H1 (cell line): ENCODE measurements around the gene PRTG. TPM values are rescaled to one million over a fixed set of nuclear protein-coding genes. Genes with fewer than 3 reads are reported as not detected.

Source experiments
- CTCF ChIA-PET: fragments of 300-600 bp; sonication (Branson Sonifier 250); formaldehyde crosslinking; loops from one replicate; lab custom pipeline; 2021; ENCODE audit not compliant: partially characterized antibody; lab: Charles Lee
- POLR2A ChIA-PET: fragments of 300-600 bp; sonication (Branson Sonifier 250); formaldehyde crosslinking; loops from one replicate; lab custom pipeline; 2021; ENCODE audit warnings: inconsistent platforms; ENCODE audit not compliant: partially characterized antibody; lab: Charles Lee
- DNase-seq, 2 experiments: peaks; one replicate each; pipeline versions ENCODE4 v3.0.0 to v3.0.0-alpha.2; 2010 to 2022; ENCODE audit warnings: low spot score in 2 of 2, low read depth in 1 of 2, mixed read lengths in 1 of 2
- FAIRE-seq: peaks from 2 replicates; lab custom pipeline; 2011; peaks lifted over from hg19 to GRCh38; lab: Jason Lieb, UNC
- H2AFZ ChIP-seq: 2 replicates; pipeline ENCODE4 v1.8.1; 2012; ENCODE audit warnings: low read length, inconsistent platforms
- H2AK5ac ChIP-seq: 2 replicates; pipeline ENCODE4 v1.6.1; 2013; ENCODE audit warnings: low read depth, low read length
- H2BK120ac ChIP-seq: replicated peaks from 2 replicates; pipeline ENCODE3; 2013; ENCODE audit warnings: low read depth, low read length, inconsistent platforms
- H2BK12ac ChIP-seq: 2 replicates; pipeline ENCODE4 v1.6.1; 2013; ENCODE audit warnings: low read depth, low read length
- H2BK15ac ChIP-seq: 2 replicates; pipeline ENCODE4 v1.6.1; 2013; ENCODE audit warnings: low read length
- H2BK20ac ChIP-seq: 2 replicates; pipeline ENCODE4 v1.6.1; 2013; ENCODE audit warnings: low read length
- H2BK5ac ChIP-seq: 2 replicates; pipeline ENCODE4 v1.6.1; 2013; ENCODE audit warnings: low read depth, low read length
- H3K14ac ChIP-seq: 2 replicates; pipeline ENCODE4 v1.6.1; 2013; ENCODE audit warnings: inconsistent platforms; ENCODE audit not compliant: insufficient read length
- H3K18ac ChIP-seq: 2 replicates; pipeline ENCODE4 v1.6.1; 2013; ENCODE audit warnings: low read length; ENCODE audit errors: extremely low read depth
- H3K23ac ChIP-seq: 2 replicates; pipeline ENCODE4 v1.6.1; 2013; ENCODE audit warnings: inconsistent platforms; ENCODE audit not compliant: insufficient read length
- H3K23me2 ChIP-seq: 2 replicates; pipeline ENCODE4 v1.6.1; 2013; ENCODE audit warnings: low read depth, low read length
- H3K27ac ChIP-seq: 2 replicates; pipeline ENCODE4 v1.6.1; 2011; ENCODE audit warnings: low read depth, low read length, inconsistent platforms
- H3K27me3 ChIP-seq, 4 experiments: replicated peaks in 1 of 4; 1 replicate in 1 of 4; 2 replicates in 3 of 4; pipeline versions ENCODE4 v1.6.1 to v1.8.1; 2011 to 2013; ENCODE audit warnings: low read length in 3 of 4, mild to moderate bottlenecking in 3 of 4, inconsistent platforms in 2 of 4, mixed read lengths in 2 of 4, moderate library complexity in 1 of 4; ENCODE audit not compliant: control insufficient read depth in 3 of 4, insufficient read depth in 3 of 4; ENCODE audit errors: extremely low read depth in 1 of 4
- H3K36me3 ChIP-seq, 4 experiments: 2 replicates each; pipeline versions ENCODE4 v1.6.1 to v1.8.1; 2011 to 2013; ENCODE audit warnings: mild to moderate bottlenecking in 4 of 4, low read length in 3 of 4, moderate library complexity in 2 of 4, control low read depth in 1 of 4, inconsistent platforms in 1 of 4; ENCODE audit not compliant: insufficient read depth in 4 of 4, control insufficient read depth in 2 of 4
- H3K4ac ChIP-seq: replicated peaks from 2 replicates; pipeline ENCODE3; 2013; ENCODE audit warnings: low read length, low read depth, mixed read lengths, inconsistent platforms; ENCODE audit not compliant: insufficient read length
- H3K4me1 ChIP-seq, 4 experiments: replicated peaks in 1 of 4; 1 replicate in 1 of 4; 2 replicates in 3 of 4; pipeline versions ENCODE4 v1.6.1 to v1.8.1; 2011 to 2013; ENCODE audit warnings: low read length in 3 of 4, inconsistent platforms in 2 of 4, mixed read lengths in 1 of 4; ENCODE audit not compliant: insufficient read depth in 4 of 4, control insufficient read depth in 3 of 4
- H3K4me2 ChIP-seq, 2 experiments: 2 replicates each; pipeline versions ENCODE4 v1.6.1 to v1.8.1; 2011 to 2013; ENCODE audit warnings: low read depth in 2 of 2, low read length in 2 of 2, control low read depth in 1 of 2, inconsistent platforms in 1 of 2, mild to moderate bottlenecking in 1 of 2; ENCODE audit not compliant: insufficient read depth in 1 of 2
- H3K4me3 ChIP-seq, 4 experiments: fragments of 200-600, 300-600 bp in 1 of 4; sonication (generic), shearing (Covaris generic), sonication (Bioruptor Twin) in 1 of 4; 2 replicates each; pipeline versions ENCODE4 v1.5.1 to v1.8.1; 2011 to 2016; ENCODE audit warnings: low read length in 4 of 4, low read depth in 3 of 4, control low read depth in 2 of 4, inconsistent platforms in 2 of 4, mild to moderate bottlenecking in 2 of 4, mixed read lengths in 1 of 4, moderate library complexity in 1 of 4; ENCODE audit not compliant: insufficient read depth in 2 of 4; ENCODE audit errors: extremely low read depth in 1 of 4
- H3K56ac ChIP-seq: replicated peaks from 2 replicates; pipeline ENCODE3; 2013; ENCODE audit warnings: low read depth, mild to moderate bottlenecking, mixed read lengths, low read length, inconsistent platforms; ENCODE audit not compliant: insufficient read length
- H3K79me1 ChIP-seq: 2 replicates; pipeline ENCODE4 v1.6.1; 2013; ENCODE audit warnings: low read depth, low read length, control low read depth
- H3K79me2 ChIP-seq, 2 experiments: 2 replicates each; pipeline versions ENCODE4 v1.6.1 to v1.8.1; 2012 to 2013; ENCODE audit warnings: low read length in 2 of 2, mild to moderate bottlenecking in 2 of 2, inconsistent platforms in 1 of 2; ENCODE audit not compliant: insufficient read depth in 2 of 2, control insufficient read depth in 1 of 2
- H3K9ac ChIP-seq, 4 experiments: replicated peaks in 1 of 4; 1 replicate in 1 of 4; 2 replicates in 3 of 4; pipeline versions ENCODE4 v1.6.1 to v1.8.1; 2011 to 2013; ENCODE audit warnings: low read depth in 3 of 4, low read length in 3 of 4, control low read depth in 2 of 4, mild to moderate bottlenecking in 2 of 4, moderate library complexity in 2 of 4, inconsistent platforms in 1 of 4; ENCODE audit errors: extremely low read depth in 1 of 4
- H3K9me3 ChIP-seq, 2 experiments: 2 replicates each; pipeline versions ENCODE4 v1.6.1 to v1.8.1; 2012 to 2013; ENCODE audit warnings: mild to moderate bottlenecking in 2 of 2, moderate library complexity in 2 of 2, control low read depth in 1 of 2, inconsistent platforms in 1 of 2, low read depth in 1 of 2, low read length in 1 of 2, mixed read lengths in 1 of 2; ENCODE audit not compliant: insufficient read depth in 2 of 2
- H4K20me1 ChIP-seq, 2 experiments: replicated peaks in 1 of 2; 2 replicates each; pipeline versions ENCODE3 to v1.8.1; 2011 to 2013; ENCODE audit warnings: inconsistent platforms in 2 of 2, low read length in 2 of 2, mild to moderate bottlenecking in 1 of 2; ENCODE audit not compliant: insufficient read depth in 2 of 2, control insufficient read depth in 1 of 2
- H4K5ac ChIP-seq: 2 replicates; pipeline ENCODE4 v1.6.1; 2013; ENCODE audit warnings: low read length, low read depth, mixed read lengths, inconsistent platforms; ENCODE audit not compliant: insufficient read length
- H4K8ac ChIP-seq: 2 replicates; pipeline ENCODE4 v1.8.0; 2013; ENCODE audit warnings: mild to moderate bottlenecking, moderate library complexity, low read length, inconsistent platforms; ENCODE audit not compliant: insufficient read depth; ENCODE audit errors: extremely low read depth
- H4K91ac ChIP-seq: replicated peaks from 2 replicates; pipeline ENCODE3; 2013; ENCODE audit warnings: low read length, mixed read lengths, inconsistent platforms; ENCODE audit not compliant: insufficient read length
- BRCA1 ChIP-seq: IDR thresholded peaks from 2 replicates; pipeline ENCODE4 v1.6.1; 2012; ENCODE audit warnings: low read depth, low read length, improper control_type of control experiment
- E2F6 ChIP-seq: IDR thresholded peaks from 2 replicates; pipeline ENCODE4 v1.6.1; 2012; ENCODE audit warnings: inconsistent platforms
- FOSL1 ChIP-seq: IDR thresholded peaks from 2 replicates; pipeline ENCODE4 v1.6.1; 2011; ENCODE audit warnings: mild to moderate bottlenecking, low read depth, low read length, moderate library complexity; ENCODE audit not compliant: insufficient read depth
- GTF2F1 ChIP-seq: IDR thresholded peaks from 2 replicates; pipeline ENCODE4 v1.6.1; 2012; ENCODE audit warnings: low read depth, low read length, improper control_type of control experiment, borderline replicate concordance
- RBBP5 ChIP-seq: IDR thresholded peaks from 2 replicates; pipeline ENCODE4 v1.7.1; 2012; ENCODE audit warnings: low read depth, mild to moderate bottlenecking, inconsistent platforms, low read length, moderate library complexity, borderline replicate concordance
- RNF2 ChIP-seq: fragments of 200-900, 300-1000 bp; sonication (generic); IDR thresholded peaks from 2 replicates; pipeline ENCODE4 v1.7.1; 2016; ENCODE audit warnings: borderline replicate concordance, low read depth, mild to moderate bottlenecking, antibody characterized with exemption, low read length; ENCODE audit not compliant: poor library complexity, severe bottlenecking; ENCODE audit errors: missing control alignments
- TBP ChIP-seq: IDR thresholded peaks from 2 replicates; pipeline ENCODE4 v1.6.1; 2011; ENCODE audit warnings: low read depth, low read length, improper control_type of control experiment
- USF2 ChIP-seq: IDR thresholded peaks from 2 replicates; pipeline ENCODE4 v1.6.1; 2011; ENCODE audit warnings: low read length, improper control_type of control experiment
- YY1 ChIP-seq: IDR thresholded peaks from 2 replicates; pipeline ENCODE4 v1.6.1; 2011; ENCODE audit warnings: low read depth, mild to moderate bottlenecking, low read length
- WGBS, 2 experiments: shearing (Covaris generic) in 1 of 2; methylation state at CpG; one replicate each; pipeline versions ENCODE4 v1.1.6 to v1.1.7; 2013 to 2015; ENCODE audit warnings: low lambda C conversion rate in 2 of 2, mixed read lengths in 2 of 2, inconsistent platforms in 1 of 2, low coverage in 1 of 2, missing lambda C conversion rate in 1 of 2; ENCODE audit not compliant: insufficient replicate concordance in 2 of 2, insufficient coverage in 1 of 2, insufficient read length in 1 of 2; ENCODE audit errors: extremely low coverage in 1 of 2, missing lambda C conversion rate in 1 of 2; 5-methylcytosine and 5-hydroxymethylcytosine counted together
- polyA plus RNA-seq, 7 experiments: library from polyadenylated mRNA; depleted of rRNA in 3 of 7; stranded (reverse) in 5 of 7; unstranded in 2 of 7; fragments of >200 nt in 5 of 7; fragments of 200-250 nt in 2 of 7; gene quantifications; 1 replicate in 5 of 7; 2 replicates in 1 of 7; 4 replicates in 1 of 7; pipeline versions ENCODE4 v1.2.1 to v1.2.3, GENCODE V29; 2011 to 2013; ENCODE audit warnings: missing spikeins in 2 of 7, mixed read lengths in 2 of 7
- total RNA-seq: library from RNA; stranded (reverse); fragmentation: NEBNext Ultra II Directional; extraction: Animal tissue kit (Norgen Biotek cat#: 25700); gene quantifications from 2 replicates; pipeline ENCODE4 v1.2.1, GENCODE V29; 2021

The PRTG gene
- total and polyA plus RNA-seq, 2 of the 8 experiments (the other 6 are each of a cell fraction or from before 2014, with no cell fraction given) = 3.1 to 3.2 TPM

- Histone ChIP-seq H3K36me3 (no peaks in the 10 kb centered on the region), H2BK12ac (no peak overlapping the region), H2BK5ac (no peak overlapping the region), H4K5ac (no peak overlapping the region), H4K20me1 (no peaks in the 10 kb centered on the region), H3K79me1 (no peaks in the 10 kb centered on the region), H4K91ac (no peak overlapping the region), H3K4me1 (peaks cover 2 to 6% (median 5%) of the 10 kb centered on the region in 4 experiments; a peak in 5 of 7 replicates), H3K4me2 (no peak overlapping the region), H3K9ac (no peak overlapping the region), H3K27ac (no peak overlapping the region), H2AK5ac (no peak overlapping the region), H3K79me2 (no peaks in the 10 kb centered on the region), H3K18ac (no peak overlapping the region), H3K27me3 (no peaks in the 10 kb centered on the region), H2BK15ac (no peak overlapping the region), H3K4ac (no peak overlapping the region), H3K14ac (no peak overlapping the region), H3K23ac (no peak overlapping the region), H3K56ac (no peak overlapping the region), H2AFZ (no peak overlapping the region), H2BK120ac (no peak overlapping the region), H3K23me2 (no peaks in the 10 kb centered on the region), H4K8ac (no peak overlapping the region), H3K4me3 (no peak overlapping the region), H2BK20ac (no peak overlapping the region), H3K9me3 (no peaks in the 10 kb centered on the region)
- ChIA-PET POLR2A (no interaction called here), CTCF (interaction anchor here (0.6 to 13.5 kb wide), 37 partner anchors 9 to 1364 kb away, joined by 3 to 201 read pairs (median 5); no protein-coding TSS in a partner anchor)
- FAIRE-seq = no peak
- no peak for DNase-seq
- WGBS, 2 experiments = no CpG with 5 or more reads among the region's 1 CpG
- TF ChIP-seq RNF2 (no peak), FOSL1 (no peak), RBBP5 (no peak), GTF2F1 (no peak), YY1 (no peak), USF2 (no peak), E2F6 (no peak), TBP (no peak), BRCA1 (no peak)
Measured at GRCh38 chr15:55649058-55649423, 93.9 kb downstream of the PRTG start.
